Measurements from ENCODE around the gene KCTD5.
"Not testable (repeated sequence)": the region's sequence is repeated elsewhere in the genome, so short reads cannot be mapped to it uniquely, and the experiment has no call there.

Gene KCTD5, protein sequence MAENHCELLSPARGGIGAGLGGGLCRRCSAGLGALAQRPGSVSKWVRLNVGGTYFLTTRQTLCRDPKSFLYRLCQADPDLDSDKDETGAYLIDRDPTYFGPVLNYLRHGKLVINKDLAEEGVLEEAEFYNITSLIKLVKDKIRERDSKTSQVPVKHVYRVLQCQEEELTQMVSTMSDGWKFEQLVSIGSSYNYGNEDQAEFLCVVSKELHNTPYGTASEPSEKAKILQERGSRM

DNA sequence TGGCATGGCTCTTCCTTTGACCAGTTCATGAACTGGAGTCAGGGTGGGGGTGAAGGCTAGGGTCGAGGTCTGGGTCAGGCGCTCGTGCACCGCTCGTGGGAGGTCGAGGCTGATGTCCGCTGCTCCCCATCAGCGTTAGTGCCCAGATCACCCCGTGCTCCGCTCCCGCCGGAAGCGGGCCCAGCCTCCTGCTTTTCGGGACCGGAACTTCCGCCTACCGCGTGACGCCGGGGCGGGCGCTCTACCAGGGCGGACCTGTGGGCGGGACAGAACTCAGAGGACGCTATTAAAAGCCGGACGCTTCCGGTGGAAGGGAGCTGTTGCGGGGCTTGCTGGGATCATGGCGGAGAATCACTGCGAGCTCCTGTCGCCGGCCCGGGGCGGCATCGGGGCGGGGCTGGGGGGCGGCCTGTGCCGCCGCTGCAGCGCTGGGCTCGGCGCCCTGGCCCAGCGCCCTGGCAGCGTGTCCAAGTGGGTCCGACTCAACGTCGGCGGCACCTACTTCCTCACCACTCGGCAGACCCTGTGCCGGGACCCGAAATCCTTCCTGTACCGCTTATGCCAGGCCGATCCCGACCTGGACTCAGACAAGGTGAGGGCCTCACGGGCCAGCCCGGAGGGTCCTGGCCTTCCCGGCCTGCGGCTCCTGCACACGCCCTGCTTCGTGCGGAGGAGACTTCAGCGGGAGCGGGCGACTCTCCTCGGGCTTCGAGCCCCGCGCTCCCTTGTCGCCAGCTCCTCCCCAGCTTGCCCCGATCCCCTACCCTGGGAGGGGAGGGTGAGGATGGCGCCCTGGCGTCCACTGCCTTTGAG lies at the start of gene KCTD5:
TSS of gene KCTD5 (plus strand) at position 315 of the 813 bp plus-strand sequence. CDS start at position 341, 26 bp downstream.
- DNase-seq (ENCODE audit: insufficient read length, low spot score) (peak; percentile 97), FAIRE-seq (no peak)
- TF ChIP-seq, protein P1, sequence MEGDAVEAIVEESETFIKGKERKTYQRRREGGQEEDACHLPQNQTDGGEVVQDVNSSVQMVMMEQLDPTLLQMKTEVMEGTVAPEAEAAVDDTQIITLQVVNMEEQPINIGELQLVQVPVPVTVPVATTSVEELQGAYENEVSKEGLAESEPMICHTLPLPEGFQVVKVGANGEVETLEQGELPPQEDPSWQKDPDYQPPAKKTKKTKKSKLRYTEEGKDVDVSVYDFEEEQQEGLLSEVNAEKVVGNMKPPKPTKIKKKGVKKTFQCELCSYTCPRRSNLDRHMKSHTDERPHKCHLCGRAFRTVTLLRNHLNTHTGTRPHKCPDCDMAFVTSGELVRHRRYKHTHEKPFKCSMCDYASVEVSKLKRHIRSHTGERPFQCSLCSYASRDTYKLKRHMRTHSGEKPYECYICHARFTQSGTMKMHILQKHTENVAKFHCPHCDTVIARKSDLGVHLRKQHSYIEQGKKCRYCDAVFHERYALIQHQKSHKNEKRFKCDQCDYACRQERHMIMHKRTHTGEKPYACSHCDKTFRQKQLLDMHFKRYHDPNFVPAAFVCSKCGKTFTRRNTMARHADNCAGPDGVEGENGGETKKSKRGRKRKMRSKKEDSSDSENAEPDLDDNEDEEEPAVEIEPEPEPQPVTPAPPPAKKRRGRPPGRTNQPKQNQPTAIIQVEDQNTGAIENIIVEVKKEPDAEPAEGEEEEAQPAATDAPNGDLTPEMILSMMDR (IDR thresholded peaks at IDR 0.05; ENCODE audit: insufficient read depth, missing control alignments) = no peak

DNA sequence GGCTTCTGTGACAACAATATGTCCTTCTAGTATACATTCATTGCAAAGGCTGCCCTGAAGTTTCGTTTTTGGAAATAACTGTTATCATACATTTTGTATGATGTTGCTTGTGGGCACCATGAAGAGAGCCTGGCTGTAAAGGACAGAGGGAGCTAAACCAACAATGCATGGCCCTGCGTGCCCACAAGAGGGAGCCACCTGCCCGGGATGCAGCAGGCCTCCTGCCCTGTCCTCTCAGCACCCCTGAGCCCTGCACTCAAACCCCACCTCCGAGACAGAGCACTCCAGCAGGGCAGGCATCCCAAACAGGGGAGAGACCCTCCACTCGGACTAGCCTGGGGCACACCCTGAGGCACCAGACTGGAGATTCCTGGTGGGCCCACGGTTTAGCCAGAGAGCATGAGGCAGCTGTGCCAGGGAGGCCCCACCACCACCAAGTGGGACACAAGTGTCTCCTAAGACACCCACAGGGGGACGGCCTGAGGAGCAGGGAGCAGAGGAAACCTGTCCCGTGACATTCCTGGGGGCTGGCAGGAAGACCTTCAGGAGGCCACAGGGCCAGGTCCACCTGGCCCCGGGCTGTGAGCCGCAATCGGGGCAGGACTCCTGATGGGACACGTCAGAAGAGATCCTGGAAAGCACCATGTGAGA lies 43.1 kb upstream of the KCTD5 start:
- not testable (repeated sequence) for DNase-seq (ENCODE audit: insufficient read length, low spot score); FAIRE-seq

DNA sequence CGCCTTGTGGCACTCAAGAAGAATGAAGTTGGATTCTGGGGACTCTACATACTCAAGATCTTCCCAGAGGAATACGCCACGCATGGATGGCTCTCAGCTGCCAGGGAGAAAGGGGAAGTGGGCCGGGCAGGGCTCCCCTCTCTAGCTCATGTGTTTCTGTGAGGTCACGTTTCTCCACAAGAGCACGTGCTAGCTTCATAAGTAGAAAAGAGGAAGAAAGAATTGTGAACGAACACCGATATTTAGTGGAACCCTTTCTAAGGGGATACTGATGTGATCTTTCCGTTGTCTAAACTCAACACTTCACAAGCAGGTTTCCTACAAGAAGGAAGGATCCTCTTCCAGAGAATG lies 42.6 kb upstream of the KCTD5 start:
- not testable (repeated sequence) for DNase-seq (ENCODE audit: insufficient read length, low spot score); FAIRE-seq

DNA sequence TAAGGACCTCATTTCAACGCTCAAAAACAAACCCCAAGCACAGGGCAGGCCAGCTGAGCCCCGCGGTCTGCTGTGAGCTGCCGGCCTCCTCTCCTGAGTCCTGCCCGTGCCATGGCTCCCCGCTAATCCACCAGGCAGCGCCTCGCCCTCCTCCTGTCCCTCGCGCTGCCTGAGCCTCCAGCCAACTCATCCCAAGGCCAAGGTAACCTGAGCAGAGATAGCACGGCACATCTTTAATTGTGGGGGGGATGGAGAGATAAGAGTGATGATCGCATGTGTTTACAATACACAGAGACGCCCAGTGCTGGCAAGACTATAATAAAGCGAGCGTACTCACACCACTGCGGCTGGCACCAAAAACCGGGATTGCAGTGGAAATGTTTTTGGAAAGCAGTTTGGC lies 39.8 kb upstream of the KCTD5 start:
- not testable (repeated sequence) for FAIRE-seq; DNase-seq (ENCODE audit: insufficient read length, low spot score)

DNA sequence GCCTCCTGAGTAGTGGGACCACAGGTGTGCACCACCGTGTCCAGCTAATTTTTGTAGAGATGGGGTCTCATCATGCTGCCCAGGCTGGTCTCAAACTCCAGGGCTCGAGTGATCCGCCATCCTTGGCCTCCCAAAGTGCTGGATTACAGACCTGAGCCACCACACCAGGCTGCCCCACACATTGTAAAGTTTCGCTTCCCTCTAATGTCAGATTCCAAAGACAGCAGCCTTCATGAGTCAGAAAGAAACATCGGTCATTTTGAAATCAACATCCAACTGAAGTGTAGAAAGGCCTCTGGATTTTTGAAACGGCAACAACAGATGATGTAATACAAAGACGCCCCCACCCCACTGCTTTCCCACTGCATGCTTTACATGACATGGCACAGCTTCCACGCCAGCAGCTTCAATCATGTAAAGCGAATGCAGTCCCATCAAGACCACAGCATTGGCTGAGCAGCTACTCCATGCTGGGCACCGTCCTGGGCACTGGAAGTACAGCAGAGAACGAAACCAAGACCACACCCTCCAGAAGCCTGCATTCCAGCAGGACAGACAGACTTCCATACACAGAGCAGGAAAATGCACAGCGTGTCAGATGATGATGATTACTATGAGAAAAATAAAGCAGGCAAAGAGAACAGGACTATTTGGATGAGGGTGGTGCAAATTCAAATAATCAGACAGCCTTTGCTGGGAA lies 37.4 kb upstream of the KCTD5 start:
- not testable (repeated sequence) for DNase-seq (ENCODE audit: insufficient read length, low spot score); FAIRE-seq

DNA sequence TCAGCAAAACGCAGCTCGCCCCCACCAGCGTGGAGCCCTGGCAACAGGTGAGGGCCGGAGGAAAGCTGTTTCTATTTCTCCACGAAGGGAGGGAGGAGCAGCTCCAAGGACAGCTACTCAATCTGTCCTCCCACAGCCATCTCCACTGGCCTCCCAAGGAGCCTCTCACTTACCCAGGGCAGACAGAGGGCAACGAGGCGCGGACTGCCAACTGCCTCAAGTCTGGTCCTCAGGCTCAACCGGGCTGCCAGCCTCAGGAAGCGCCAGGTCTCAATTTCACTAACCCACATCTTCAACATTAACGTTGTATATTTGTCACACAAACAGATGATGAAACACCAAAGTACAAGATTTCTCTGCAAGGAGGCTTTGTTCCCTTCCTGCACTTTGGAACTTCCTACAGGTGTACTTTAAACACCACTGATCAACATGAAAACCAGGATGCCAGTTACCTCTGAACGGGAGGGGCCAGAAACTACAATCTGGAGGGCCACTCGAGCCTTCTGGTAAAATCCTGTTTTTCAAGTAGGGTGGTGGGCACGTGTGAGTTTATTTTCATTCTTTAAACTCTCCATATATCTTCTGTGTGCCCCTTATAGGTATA lies 31.0 kb upstream of the KCTD5 start:
- FAIRE-seq = not testable (repeated sequence)

DNA sequence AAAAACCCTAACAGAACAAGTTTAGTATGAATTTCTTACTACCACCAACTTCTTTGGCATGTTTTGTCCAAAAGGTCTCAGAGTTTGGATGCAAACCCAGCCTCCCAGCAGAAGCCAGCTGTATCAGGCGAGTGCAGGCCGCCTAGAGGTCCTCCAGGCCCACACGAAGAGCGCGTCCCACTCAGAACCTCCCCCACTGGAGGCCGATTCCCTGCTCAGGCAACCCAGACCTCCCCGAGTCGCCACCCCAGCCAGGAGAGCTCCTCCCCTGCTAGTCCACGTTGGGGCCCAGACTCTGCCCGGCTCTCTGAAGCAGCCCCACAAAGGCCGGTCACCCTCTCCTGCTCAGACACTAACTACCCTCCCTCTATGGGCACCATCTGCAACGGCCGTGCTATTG lies 28.4 kb upstream of the KCTD5 start:
- not testable (repeated sequence) for FAIRE-seq; DNase-seq (ENCODE audit: insufficient read length, low spot score)

More for the DNA sequence above, 31.0 kb upstream of the KCTD5 start:
- not testable (repeated sequence) for DNase-seq (ENCODE audit: insufficient read length, low spot score)

DNA sequence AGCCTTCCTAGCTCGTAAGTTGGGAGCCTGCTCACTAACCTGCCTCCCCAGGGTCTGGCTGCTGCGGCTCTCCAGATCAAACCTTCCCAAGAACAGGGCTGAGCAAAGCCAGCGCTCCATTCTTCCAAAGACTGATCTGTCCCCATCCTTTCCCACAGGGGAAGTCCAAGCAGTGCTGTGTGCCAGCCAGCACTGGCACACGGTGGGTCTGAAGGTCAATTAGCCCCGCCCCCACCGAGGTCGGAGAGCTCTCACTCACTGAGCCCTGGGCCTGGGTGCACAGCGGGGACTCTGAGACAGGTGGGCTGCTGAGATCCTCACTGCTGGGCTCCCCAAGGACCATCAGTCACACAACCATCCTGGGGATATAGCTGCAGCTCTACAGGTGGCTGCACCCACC lies 27.4 kb upstream of the KCTD5 start:
- FAIRE-seq; DNase-seq (ENCODE audit: insufficient read length, low spot score): not testable (repeated sequence)

DNA sequence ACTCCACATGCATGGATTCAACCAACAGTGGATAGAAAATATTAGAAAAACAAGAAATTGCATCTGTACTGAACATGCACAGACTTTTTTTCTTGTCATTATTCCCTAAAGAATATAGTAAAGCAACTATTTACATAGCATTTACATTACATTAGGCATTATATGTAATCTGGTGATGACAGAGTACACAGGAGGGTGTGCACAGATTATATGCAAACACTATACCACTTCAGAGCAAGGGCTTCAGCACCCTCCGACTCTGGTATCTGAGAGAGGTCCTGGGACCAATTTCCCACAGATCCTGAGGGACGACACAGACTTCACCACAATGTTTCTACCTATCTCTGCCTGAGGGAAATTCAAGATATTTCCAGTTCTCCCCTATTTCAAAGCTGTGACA lies 25.3 kb upstream of the KCTD5 start:
- DNase-seq (ENCODE audit: insufficient read length, low spot score) = no peak
- TF ChIP-seq, protein P1 (IDR thresholded peaks at IDR 0.05; ENCODE audit: insufficient read depth, missing control alignments) = no peak
- FAIRE-seq = no peak

DNA sequence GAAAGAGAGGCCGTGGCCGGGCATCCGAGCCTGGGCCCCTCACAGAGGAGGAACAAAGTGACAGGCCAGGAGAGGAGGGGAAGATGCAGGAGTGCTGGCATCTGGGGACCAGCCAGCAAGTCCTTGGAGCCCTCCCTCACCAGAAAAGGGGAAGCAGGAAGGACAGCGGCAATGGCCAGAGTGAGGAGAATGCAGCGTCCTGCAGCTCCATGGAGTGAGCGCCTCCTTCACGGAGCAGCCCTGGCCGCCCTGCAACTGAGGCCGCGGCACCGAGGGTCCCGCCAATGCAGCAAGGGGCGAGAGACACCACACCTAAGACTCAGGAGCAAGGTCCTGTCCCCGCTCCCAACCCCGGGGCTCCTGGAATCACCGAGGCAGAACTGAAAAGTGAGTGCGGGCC lies 24.5 kb upstream of the KCTD5 start:
- not testable (repeated sequence) for FAIRE-seq; DNase-seq (ENCODE audit: insufficient read length, low spot score)

DNA sequence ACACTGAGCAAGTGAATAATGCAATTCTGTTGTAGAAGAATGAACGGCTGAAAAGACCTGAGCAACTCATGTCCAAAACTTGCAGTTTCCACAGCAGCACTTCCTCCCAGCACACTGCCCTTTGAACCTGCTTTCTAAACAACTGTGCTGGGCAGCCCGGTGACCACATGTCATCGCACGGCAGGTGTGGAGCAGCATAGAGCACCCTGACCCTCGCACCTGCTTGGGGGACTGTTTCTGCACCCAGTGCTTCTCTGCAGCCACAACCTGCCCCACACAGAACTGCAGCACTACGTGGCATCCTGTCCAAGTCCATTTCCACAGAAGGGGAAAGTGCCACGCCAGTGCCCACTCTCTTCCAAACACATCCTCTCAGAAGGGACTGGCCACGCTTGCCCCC lies 22.8 kb upstream of the KCTD5 start:
- FAIRE-seq; DNase-seq (ENCODE audit: insufficient read length, low spot score): not testable (repeated sequence)

DNA sequence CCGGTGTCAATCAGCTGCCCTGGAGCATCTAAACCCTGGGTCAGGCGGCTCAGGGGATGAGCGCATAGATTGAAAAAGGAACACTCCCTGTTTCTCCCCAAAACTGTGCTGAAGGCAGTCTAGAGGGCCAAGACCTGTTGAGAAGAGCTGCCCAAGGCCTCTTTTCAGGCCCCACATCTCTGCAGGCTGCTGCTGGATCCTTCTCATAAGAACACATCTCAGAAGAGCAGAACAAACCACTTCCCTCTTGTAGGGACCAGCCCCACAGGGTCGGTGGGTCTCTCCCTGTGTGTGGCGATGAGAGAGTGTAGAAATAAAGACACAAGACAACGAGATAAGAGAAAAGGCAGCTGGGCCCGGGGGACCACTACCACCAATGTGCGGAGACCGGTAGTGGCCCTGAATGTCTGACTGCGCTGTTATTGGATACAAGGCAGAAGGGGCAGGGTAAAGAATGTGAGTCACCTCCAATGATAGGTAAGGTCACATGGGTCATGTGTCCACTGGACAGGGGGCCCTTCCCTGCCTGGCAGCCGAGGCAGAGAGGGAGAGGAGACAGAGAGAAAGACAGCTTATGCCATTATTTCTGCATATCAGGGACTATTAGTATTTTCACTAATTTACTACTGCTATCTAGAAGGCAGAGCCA lies 22.2 kb upstream of the KCTD5 start:
- FAIRE-seq; DNase-seq (ENCODE audit: insufficient read length, low spot score): not testable (repeated sequence)
